Measurements from ENCODE around the gene ZNF785. TPM values are rescaled to one million over a fixed set of nuclear protein-coding genes. Genes with fewer than 3 reads are reported as not detected.

Gene ZNF785
- total RNA-seq, 1 donor from 2014 or later: 9.3 TPM

GRCh38 chr16:30570636-30571444 lies 14.7 kb downstream of the ZNF785 start:
- peaks cover 9% of the 10 kb centered on the region for H3K27me3 Mint-ChIP-seq (ENCODE audit: low read depth, unreplicated experiment)
- TF ChIP-seq EZH2 (IDR thresholded peaks at IDR 0.05; ENCODE audit: insufficient read depth, low read length) (no peak), CTCF (IDR thresholded peaks at IDR 0.05; ENCODE audit: insufficient read depth, low read depth, low read length) (no peak)
- H3K4me3 Mint-ChIP-seq (ENCODE audit: unreplicated experiment): peak overlapping the region; percentile 88
- Histone ChIP-seq H3K4me3 (ENCODE audit: insufficient read depth, low read depth, low read length) (peak overlapping the region; percentile 74), H3K36me3 (ENCODE audit: insufficient read depth, low read length) (no peaks in the 10 kb centered on the region), H3K4me2 (ENCODE audit: low read length) (peak overlapping the region; percentile 91), H4K20me1 (ENCODE audit: insufficient read depth, low read length) (no peaks in the 10 kb centered on the region), H3K79me2 (ENCODE audit: insufficient read depth, low read length) (no peaks in the 10 kb centered on the region), H2AFZ (ENCODE audit: low read depth, low read length) (peak overlapping the region; percentile 69), H3K27ac (ENCODE audit: low read depth, low read length) (peak overlapping the region; percentile 65), H3K4me1 (ENCODE audit: insufficient read depth, low read length) (peaks cover 6% of the 10 kb centered on the region), H3K27me3 (ENCODE audit: insufficient read depth, low read length) (no peaks in the 10 kb centered on the region), H3K9me3 (ENCODE audit: insufficient read depth, low read depth, low read length) (no peaks in the 10 kb centered on the region), H3K9ac (ENCODE audit: low read length) (peak overlapping the region; percentile 79)
- H3K36me3 Mint-ChIP-seq (ENCODE audit: low read depth, unreplicated experiment): no peaks in the 10 kb centered on the region
- peak overlapping the region; percentile 91 for H3K27ac Mint-ChIP-seq (ENCODE audit: unreplicated experiment)
- FAIRE-seq (no peak), DNase-seq (ENCODE audit: low read depth) (no peak)
- H3K4me1 Mint-ChIP-seq (ENCODE audit: low read depth, unreplicated experiment): peaks cover 3% of the 10 kb centered on the region
- H3K9me3 Mint-ChIP-seq (ENCODE audit: unreplicated experiment): no peaks in the 10 kb centered on the region

GRCh38 chr16:30569746-30570635 lies 15.5 kb downstream of the ZNF785 start:
- DNase-seq (ENCODE audit: low read depth) (no peak), FAIRE-seq (no peak)
- Histone ChIP-seq H3K79me2 (ENCODE audit: insufficient read depth, low read length) (no peaks in the 10 kb centered on the region), H2AFZ (ENCODE audit: low read depth, low read length) (no peak overlapping the region), H3K9me3 (ENCODE audit: insufficient read depth, low read depth, low read length) (no peaks in the 10 kb centered on the region), H3K27me3 (ENCODE audit: insufficient read depth, low read length) (no peaks in the 10 kb centered on the region), H4K20me1 (ENCODE audit: insufficient read depth, low read length) (no peaks in the 10 kb centered on the region), H3K4me2 (ENCODE audit: low read length) (no peak overlapping the region), H3K4me1 (ENCODE audit: insufficient read depth, low read length) (peaks cover 6% of the 10 kb centered on the region), H3K36me3 (ENCODE audit: insufficient read depth, low read length) (no peaks in the 10 kb centered on the region), H3K27ac (ENCODE audit: low read depth, low read length) (no peak overlapping the region), H3K9ac (ENCODE audit: low read length) (no peak overlapping the region), H3K4me3 (ENCODE audit: insufficient read depth, low read depth, low read length) (no peak overlapping the region)
- no peaks in the 10 kb centered on the region for H3K9me3 Mint-ChIP-seq (ENCODE audit: unreplicated experiment)
- H3K27me3 Mint-ChIP-seq (ENCODE audit: low read depth, unreplicated experiment): peaks cover 15% of the 10 kb centered on the region
- peaks cover 3% of the 10 kb centered on the region for H3K4me1 Mint-ChIP-seq (ENCODE audit: low read depth, unreplicated experiment)
- H3K4me3 Mint-ChIP-seq (ENCODE audit: unreplicated experiment): no peak overlapping the region
- no peak overlapping the region for H3K27ac Mint-ChIP-seq (ENCODE audit: unreplicated experiment)
- TF ChIP-seq EZH2 (IDR thresholded peaks at IDR 0.05; ENCODE audit: insufficient read depth, low read length): no peak
- TF ChIP-seq CTCF (IDR thresholded peaks at IDR 0.05; ENCODE audit: insufficient read depth, low read depth, low read length): no peak
- no peaks in the 10 kb centered on the region for H3K36me3 Mint-ChIP-seq (ENCODE audit: low read depth, unreplicated experiment)

All from astrocyte (in vitro differentiated cells and primary cell).